Measurements from ENCODE around the gene TRIP13.

The TRIP13 gene

DNA sequence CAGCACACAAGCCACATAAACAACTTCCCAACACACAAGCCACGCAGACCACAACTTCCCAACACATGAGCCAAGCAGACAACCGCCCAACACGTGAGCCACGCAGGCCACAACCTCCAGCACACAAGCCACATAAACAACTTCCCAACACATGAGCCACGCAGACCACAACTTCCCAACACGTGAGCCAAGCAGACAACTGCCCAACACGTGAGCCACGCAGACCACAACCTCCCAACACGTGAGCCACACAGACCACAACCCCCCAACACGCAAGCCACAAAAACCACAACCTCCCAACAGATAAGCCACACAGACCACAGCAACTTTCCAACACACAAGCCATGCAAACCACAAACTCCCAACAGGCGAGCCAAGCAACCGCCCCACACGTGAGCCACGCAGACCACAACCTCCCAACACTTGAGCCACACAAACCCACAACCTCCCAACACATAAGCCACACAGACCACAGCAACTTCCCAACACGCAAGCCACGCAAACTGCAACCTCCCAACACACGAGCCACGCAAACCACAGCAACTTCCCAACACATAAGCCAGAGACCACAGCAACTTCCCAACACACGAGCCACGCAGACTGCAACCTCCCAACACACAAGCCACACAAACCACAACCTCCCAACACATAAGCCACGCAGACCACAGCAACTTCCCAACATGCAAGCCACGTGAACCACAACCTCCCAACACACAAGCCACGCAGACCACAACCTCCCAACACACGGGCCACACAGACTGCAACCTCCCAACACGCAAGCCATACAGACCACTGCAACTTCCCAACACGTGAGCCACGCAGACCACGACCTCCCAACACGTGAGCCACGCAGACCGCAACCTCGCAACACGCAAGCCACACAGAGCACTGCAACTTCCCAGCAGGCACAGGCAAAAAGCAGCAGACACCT, 10.2 kb upstream of the TRIP13 start:
- Histone ChIP-seq H3K27me3 (no peaks in the 10 kb centered on the region), H3K27ac (no peak overlapping the region), H3K36me3 (peaks cover 79% of the 10 kb centered on the region), H3K9me3 (no peaks in the 10 kb centered on the region), H3K4me3 (ENCODE audit: low read depth in 1 of 2, low read length in 1 of 2) (no peak overlapping the region), H3K4me1 (ENCODE audit: control insufficient read depth in 1 of 2, insufficient read depth in 1 of 2, low read depth in 1 of 2, low read length in 1 of 2) (no peaks in the 10 kb centered on the region)
- TF ChIP-seq, protein P1, sequence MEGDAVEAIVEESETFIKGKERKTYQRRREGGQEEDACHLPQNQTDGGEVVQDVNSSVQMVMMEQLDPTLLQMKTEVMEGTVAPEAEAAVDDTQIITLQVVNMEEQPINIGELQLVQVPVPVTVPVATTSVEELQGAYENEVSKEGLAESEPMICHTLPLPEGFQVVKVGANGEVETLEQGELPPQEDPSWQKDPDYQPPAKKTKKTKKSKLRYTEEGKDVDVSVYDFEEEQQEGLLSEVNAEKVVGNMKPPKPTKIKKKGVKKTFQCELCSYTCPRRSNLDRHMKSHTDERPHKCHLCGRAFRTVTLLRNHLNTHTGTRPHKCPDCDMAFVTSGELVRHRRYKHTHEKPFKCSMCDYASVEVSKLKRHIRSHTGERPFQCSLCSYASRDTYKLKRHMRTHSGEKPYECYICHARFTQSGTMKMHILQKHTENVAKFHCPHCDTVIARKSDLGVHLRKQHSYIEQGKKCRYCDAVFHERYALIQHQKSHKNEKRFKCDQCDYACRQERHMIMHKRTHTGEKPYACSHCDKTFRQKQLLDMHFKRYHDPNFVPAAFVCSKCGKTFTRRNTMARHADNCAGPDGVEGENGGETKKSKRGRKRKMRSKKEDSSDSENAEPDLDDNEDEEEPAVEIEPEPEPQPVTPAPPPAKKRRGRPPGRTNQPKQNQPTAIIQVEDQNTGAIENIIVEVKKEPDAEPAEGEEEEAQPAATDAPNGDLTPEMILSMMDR (IDR thresholded peaks at IDR 0.05) = no peak

DNA sequence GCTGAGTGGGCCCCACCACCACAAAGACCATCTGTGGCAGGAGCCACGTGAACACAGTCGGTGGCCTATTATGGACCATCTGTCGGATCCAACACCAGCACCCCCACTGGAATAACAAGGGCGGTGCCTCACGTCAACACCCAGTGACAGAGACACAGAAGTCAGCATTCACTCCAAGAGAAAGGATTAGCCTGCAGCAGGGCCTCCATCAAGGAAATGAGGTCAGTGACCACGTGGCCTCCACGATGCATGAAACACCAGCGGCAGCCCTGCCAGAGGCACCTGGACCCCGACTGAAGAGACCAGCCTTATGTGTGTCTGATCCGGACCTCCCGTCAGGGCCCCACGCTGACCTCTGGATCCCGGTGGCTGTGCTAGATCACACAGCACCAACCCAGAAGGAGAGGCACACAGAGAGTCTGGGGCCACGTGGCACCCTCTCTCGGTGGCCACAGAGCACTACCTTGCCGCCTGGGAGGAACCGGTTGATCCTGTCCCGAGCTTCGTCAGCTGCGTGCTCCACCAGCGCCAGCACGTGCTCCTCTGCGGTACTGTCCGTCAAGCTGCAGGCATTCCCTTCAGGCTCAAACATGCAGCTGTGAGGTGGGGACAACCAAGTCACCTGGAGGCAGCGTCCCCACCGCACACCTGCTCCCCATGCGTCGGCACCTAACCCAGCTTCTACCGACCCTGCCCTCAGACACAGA, 9.1 kb upstream of the TRIP13 start:
- H3K36me3 ChIP-seq = peaks cover 82% of the 10 kb centered on the region
- H3K9me3 ChIP-seq = no peaks in the 10 kb centered on the region
- H3K27me3 ChIP-seq = no peaks in the 10 kb centered on the region
- TF ChIP-seq, protein P1 (IDR thresholded peaks at IDR 0.05) = no peak
- H3K4me1 ChIP-seq (ENCODE audit: control insufficient read depth in 1 of 2, insufficient read depth in 1 of 2, low read depth in 1 of 2, low read length in 1 of 2) = no peaks in the 10 kb centered on the region
- H3K27ac ChIP-seq = no peak overlapping the region
- H3K4me3 ChIP-seq (ENCODE audit: low read depth in 1 of 2, low read length in 1 of 2) = no peak overlapping the region

DNA sequence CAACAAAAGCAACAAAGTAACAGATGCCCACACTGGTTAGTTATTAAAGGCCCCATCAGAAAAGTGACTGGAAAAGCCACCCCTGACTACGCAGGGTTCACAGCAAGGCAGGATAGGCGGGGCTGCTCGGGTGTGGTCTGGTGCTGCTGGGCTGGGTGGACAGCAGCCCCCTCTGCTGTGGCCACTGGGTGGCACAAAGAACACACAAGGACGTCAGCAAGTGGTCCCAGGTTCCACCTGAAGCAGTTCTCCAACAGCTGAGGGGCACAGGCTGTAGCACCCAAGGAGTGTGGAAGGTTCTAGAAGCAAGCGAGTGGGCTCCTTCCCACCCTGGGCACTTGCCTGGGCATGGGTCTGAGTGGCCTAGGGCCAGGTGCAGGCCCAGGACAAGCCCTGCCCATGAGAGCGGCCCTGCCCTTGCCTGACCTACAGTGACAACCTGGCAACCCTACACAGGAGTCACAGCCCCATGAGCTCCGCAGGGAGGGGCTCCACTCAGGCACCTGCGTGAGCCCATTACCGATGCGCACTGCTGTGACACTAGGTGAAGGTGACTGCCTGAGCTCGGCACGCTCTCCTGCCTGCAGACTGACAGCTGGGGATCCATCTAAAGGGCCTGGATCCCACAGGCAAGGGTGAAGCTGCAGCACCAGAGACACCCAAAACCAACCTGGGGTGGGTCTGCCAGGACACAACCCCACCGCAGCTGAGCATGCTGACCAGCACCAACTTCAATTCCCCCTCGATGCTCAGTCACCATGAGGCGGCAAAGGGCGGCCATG, 8.1 kb upstream of the TRIP13 start:
- Histone ChIP-seq H3K9me3 (no peaks in the 10 kb centered on the region), H3K36me3 (peaks cover 91% of the 10 kb centered on the region)
- TF ChIP-seq, protein P1 (IDR thresholded peaks at IDR 0.05) = no peak

DNA sequence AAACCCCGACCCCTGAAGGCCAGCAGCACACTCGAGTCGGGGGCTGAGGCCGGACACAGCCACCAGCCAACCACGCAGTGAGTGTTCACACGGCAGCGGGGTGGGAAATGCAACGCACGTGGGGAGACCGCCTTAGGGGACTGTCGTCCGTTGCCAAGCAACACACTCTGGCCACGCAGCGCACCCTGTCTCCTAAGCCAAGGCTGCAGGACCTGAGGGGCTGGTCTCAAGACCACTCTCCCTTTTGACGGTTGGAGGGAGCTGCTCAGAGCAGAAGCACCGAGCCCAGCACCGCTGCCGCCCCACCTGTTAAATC, 7.6 kb upstream of the TRIP13 start:
- H3K36me3 ChIP-seq = peaks cover 96% of the 10 kb centered on the region
- H3K4me1 ChIP-seq (ENCODE audit: control insufficient read depth in 1 of 2, insufficient read depth in 1 of 2, low read depth in 1 of 2, low read length in 1 of 2) = no peaks in the 10 kb centered on the region
- no peaks in the 10 kb centered on the region for H3K27me3 ChIP-seq
- H3K27ac ChIP-seq = no peak overlapping the region
- no peaks in the 10 kb centered on the region for H3K9me3 ChIP-seq
- TF ChIP-seq, protein P1 (IDR thresholded peaks at IDR 0.05) = no peak
- no peak overlapping the region for H3K4me3 ChIP-seq (ENCODE audit: low read depth in 1 of 2, low read length in 1 of 2)

More for the DNA sequence above, 8.1 kb upstream of the TRIP13 start:
- H3K4me3 ChIP-seq (ENCODE audit: low read depth in 1 of 2, low read length in 1 of 2) = no peak overlapping the region
- no peaks in the 10 kb centered on the region for H3K27me3 ChIP-seq
- no peak overlapping the region for H3K27ac ChIP-seq
- H3K4me1 ChIP-seq (ENCODE audit: control insufficient read depth in 1 of 2, insufficient read depth in 1 of 2, low read depth in 1 of 2, low read length in 1 of 2) = no peaks in the 10 kb centered on the region

DNA sequence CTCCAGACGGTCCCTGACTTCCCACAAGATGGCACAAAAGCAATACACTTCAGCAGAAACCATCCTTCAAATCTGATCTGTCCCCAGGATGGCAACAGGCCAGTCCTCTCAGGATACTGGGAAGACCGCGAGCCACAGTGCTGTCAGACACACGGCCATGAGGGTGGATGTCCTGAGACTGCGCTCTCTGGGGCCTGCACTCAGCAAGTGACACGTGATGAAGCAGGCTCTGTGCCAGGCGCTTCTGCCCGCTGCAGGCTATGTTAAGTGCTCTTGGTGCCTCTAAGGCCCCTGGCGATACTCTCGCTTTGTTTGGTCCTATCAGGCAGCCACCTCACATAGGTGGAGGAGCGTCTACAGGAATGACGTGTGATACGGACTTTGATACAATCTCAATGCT, 7.2 kb upstream of the TRIP13 start:
- Histone ChIP-seq H3K27me3 (no peaks in the 10 kb centered on the region), H3K4me3 (ENCODE audit: low read depth in 1 of 2, low read length in 1 of 2) (no peak overlapping the region), H3K9me3 (no peaks in the 10 kb centered on the region), H3K36me3 (peaks cover 98% of the 10 kb centered on the region), H3K27ac (no peak overlapping the region), H3K4me1 (ENCODE audit: control insufficient read depth in 1 of 2, insufficient read depth in 1 of 2, low read depth in 1 of 2, low read length in 1 of 2) (no peaks in the 10 kb centered on the region)
- TF ChIP-seq, protein P1 (IDR thresholded peaks at IDR 0.05) = no peak
